Measurements from ENCODE around the gene CD226.

DNA sequence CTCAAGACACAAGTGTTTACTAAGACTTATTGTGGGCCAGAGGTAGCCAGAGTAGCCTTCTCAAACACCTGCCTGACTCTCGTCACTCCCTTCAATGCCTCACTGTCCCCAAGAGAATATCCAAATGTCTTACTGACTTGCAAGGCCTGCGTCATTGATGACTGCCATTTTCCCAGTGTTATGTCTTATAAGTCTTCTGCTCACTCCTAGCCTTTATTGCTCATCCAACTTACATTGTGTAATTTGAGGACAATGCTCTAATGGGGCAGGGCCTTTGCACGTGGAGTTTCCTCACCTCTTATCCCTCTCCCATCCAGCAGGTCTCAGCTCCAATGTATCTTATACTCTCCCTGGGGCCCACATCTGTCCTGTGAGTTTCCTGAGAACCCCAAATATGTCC is 10.1 kb upstream of the CD226 start:
- TF ChIP-seq, protein P1, sequence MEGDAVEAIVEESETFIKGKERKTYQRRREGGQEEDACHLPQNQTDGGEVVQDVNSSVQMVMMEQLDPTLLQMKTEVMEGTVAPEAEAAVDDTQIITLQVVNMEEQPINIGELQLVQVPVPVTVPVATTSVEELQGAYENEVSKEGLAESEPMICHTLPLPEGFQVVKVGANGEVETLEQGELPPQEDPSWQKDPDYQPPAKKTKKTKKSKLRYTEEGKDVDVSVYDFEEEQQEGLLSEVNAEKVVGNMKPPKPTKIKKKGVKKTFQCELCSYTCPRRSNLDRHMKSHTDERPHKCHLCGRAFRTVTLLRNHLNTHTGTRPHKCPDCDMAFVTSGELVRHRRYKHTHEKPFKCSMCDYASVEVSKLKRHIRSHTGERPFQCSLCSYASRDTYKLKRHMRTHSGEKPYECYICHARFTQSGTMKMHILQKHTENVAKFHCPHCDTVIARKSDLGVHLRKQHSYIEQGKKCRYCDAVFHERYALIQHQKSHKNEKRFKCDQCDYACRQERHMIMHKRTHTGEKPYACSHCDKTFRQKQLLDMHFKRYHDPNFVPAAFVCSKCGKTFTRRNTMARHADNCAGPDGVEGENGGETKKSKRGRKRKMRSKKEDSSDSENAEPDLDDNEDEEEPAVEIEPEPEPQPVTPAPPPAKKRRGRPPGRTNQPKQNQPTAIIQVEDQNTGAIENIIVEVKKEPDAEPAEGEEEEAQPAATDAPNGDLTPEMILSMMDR (tag by site-specific recombination; IDR thresholded peaks at IDR 0.05) = no peak
- TF ChIP-seq ZNF37A (tag by site-specific recombination; IDR thresholded peaks at IDR 0.05) (no peak), OSR2 (tag by site-specific recombination; IDR thresholded peaks at IDR 0.05) (no peak), ZNF830 (tag by site-specific recombination; IDR thresholded peaks at IDR 0.05; ENCODE audit: low read depth) (no peak), ZNF274 (IDR thresholded peaks at IDR 0.05; ENCODE audit: low read length) (no peak), ZNF274 (tag by site-specific recombination; IDR thresholded peaks at IDR 0.05; ENCODE audit: borderline replicate concordance) (no peak), ZNF184 (tag by site-specific recombination; IDR thresholded peaks at IDR 0.05) (no peak), ZNF561 (tag by site-specific recombination; IDR thresholded peaks at IDR 0.05; ENCODE audit: borderline replicate concordance) (no peak), ZNF138 (tag by site-specific recombination; IDR thresholded peaks at IDR 0.05; ENCODE audit: borderline replicate concordance) (no peak)
- TF ChIP-seq, protein P2, sequence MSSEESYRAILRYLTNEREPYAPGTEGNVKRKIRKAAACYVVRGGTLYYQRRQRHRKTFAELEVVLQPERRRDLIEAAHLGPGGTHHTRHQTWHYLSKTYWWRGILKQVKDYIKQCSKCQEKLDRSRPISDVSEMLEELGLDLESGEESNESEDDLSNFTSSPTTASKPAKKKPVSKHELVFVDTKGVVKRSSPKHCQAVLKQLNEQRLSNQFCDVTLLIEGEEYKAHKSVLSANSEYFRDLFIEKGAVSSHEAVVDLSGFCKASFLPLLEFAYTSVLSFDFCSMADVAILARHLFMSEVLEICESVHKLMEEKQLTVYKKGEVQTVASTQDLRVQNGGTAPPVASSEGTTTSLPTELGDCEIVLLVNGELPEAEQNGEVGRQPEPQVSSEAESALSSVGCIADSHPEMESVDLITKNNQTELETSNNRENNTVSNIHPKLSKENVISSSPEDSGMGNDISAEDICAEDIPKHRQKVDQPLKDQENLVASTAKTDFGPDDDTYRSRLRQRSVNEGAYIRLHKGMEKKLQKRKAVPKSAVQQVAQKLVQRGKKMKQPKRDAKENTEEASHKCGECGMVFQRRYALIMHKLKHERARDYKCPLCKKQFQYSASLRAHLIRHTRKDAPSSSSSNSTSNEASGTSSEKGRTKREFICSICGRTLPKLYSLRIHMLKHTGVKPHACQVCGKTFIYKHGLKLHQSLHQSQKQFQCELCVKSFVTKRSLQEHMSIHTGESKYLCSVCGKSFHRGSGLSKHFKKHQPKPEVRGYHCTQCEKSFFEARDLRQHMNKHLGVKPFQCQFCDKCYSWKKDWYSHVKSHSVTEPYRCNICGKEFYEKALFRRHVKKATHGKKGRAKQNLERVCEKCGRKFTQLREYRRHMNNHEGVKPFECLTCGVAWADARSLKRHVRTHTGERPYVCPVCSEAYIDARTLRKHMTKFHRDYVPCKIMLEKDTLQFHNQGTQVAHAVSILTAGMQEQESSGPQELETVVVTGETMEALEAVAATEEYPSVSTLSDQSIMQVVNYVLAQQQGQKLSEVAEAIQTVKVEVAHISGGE (tag by site-specific recombination; conservative IDR thresholded peaks at IDR 0.05; ENCODE audit: low read depth) = no peak
- TF ChIP-seq, protein P3, sequence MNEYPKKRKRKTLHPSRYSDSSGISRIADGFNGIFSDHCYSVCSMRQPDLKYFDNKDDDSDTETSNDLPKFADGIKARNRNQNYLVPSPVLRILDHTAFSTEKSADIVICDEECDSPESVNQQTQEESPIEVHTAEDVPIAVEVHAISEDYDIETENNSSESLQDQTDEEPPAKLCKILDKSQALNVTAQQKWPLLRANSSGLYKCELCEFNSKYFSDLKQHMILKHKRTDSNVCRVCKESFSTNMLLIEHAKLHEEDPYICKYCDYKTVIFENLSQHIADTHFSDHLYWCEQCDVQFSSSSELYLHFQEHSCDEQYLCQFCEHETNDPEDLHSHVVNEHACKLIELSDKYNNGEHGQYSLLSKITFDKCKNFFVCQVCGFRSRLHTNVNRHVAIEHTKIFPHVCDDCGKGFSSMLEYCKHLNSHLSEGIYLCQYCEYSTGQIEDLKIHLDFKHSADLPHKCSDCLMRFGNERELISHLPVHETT (tag by site-specific recombination; IDR thresholded peaks at IDR 0.05) = no peak
- TF ChIP-seq, protein P4, sequence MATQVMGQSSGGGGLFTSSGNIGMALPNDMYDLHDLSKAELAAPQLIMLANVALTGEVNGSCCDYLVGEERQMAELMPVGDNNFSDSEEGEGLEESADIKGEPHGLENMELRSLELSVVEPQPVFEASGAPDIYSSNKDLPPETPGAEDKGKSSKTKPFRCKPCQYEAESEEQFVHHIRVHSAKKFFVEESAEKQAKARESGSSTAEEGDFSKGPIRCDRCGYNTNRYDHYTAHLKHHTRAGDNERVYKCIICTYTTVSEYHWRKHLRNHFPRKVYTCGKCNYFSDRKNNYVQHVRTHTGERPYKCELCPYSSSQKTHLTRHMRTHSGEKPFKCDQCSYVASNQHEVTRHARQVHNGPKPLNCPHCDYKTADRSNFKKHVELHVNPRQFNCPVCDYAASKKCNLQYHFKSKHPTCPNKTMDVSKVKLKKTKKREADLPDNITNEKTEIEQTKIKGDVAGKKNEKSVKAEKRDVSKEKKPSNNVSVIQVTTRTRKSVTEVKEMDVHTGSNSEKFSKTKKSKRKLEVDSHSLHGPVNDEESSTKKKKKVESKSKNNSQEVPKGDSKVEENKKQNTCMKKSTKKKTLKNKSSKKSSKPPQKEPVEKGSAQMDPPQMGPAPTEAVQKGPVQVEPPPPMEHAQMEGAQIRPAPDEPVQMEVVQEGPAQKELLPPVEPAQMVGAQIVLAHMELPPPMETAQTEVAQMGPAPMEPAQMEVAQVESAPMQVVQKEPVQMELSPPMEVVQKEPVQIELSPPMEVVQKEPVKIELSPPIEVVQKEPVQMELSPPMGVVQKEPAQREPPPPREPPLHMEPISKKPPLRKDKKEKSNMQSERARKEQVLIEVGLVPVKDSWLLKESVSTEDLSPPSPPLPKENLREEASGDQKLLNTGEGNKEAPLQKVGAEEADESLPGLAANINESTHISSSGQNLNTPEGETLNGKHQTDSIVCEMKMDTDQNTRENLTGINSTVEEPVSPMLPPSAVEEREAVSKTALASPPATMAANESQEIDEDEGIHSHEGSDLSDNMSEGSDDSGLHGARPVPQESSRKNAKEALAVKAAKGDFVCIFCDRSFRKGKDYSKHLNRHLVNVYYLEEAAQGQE (tag by site-specific recombination; IDR thresholded peaks at IDR 0.05) = no peak
- TF ChIP-seq, protein P5, sequence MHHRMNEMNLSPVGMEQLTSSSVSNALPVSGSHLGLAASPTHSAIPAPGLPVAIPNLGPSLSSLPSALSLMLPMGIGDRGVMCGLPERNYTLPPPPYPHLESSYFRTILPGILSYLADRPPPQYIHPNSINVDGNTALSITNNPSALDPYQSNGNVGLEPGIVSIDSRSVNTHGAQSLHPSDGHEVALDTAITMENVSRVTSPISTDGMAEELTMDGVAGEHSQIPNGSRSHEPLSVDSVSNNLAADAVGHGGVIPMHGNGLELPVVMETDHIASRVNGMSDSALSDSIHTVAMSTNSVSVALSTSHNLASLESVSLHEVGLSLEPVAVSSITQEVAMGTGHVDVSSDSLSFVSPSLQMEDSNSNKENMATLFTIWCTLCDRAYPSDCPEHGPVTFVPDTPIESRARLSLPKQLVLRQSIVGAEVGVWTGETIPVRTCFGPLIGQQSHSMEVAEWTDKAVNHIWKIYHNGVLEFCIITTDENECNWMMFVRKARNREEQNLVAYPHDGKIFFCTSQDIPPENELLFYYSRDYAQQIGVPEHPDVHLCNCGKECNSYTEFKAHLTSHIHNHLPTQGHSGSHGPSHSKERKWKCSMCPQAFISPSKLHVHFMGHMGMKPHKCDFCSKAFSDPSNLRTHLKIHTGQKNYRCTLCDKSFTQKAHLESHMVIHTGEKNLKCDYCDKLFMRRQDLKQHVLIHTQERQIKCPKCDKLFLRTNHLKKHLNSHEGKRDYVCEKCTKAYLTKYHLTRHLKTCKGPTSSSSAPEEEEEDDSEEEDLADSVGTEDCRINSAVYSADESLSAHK (tag by site-specific recombination; IDR thresholded peaks at IDR 0.05) = no peak

Measured in HEK293 (cell line).